ENCODE data around the gene TRHDE. TPM values are rescaled to one million over a fixed set of nuclear protein-coding genes. Genes with fewer than 3 reads are reported as not detected.
A peak's percentile ranks its signal among the peaks of the same experiment; 100 is the strongest.

The TRHDE gene
- total RNA-seq, 2 donors from 2014 or later, result 3.7 to 6.2 TPM

DNA sequence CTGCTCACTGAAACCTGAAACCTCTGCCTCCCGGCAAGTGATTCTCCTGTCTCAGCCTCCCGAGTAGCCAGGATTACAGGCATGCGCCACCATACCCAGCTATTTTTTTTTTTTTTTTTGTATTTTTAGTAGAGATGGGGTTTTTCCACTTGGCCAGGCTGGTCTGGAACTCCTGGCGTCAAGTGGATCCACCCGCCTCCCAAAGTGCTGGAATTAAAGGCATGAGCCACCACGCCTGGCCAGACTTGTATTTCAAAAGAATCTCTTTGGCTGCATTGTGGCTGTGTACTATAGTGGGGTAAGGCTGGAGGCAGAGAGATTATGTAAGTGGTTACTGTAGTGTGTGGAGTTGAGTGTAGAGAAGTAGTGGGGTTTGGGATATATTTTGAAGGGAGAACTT lies 35.1 kb downstream of the TRHDE start:
- DNase-seq, result no peak

GRCh38 chr12:72311946-72312345 lies 39.8 kb downstream of the TRHDE start:
- DNase-seq (no peak), ATAC-seq (no peak)
- intact Hi-C loops (cut with DNase I), result no loop called here

More for the DNA sequence above, 35.1 kb downstream of the TRHDE start:
- intact Hi-C loops (cut with DNase I), result no loop called here
- ATAC-seq, result no peak

DNA sequence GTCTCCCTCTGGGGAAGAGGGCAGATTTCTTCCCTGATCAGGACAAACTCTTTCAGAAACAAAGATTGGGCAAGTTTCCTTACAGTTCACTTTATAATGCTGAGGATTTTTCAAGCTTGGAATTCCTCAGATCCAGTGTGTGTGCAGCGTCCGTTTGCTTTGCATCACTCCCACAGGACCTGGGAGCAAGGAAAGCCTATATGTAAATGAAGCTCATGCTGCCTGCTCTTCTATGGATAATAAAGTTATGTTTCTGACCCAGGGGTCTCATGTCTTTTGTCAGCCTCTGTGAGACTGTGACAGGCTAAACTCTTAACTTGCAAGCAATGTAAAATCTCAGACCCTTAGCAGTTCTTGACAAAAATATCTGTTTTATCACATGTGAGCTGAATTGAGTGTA lies 41.6 kb downstream of the TRHDE start:
- ATAC-seq, result no peak
- no peak for DNase-seq
- intact Hi-C loops (cut with DNase I), result no loop called here

GRCh38 chr12:72315858-72316257 lies 43.7 kb downstream of the TRHDE start:
- intact Hi-C loops (cut with DNase I), result no loop called here
- DNase-seq (no peak), ATAC-seq (no peak)

GRCh38 chr12:72318341-72318740 lies 46.2 kb downstream of the TRHDE start:
- DNase-seq (no peak), ATAC-seq (no peak)
- intact Hi-C loops (cut with DNase I), result no loop called here

GRCh38 chr12:72323881-72324280 lies 51.7 kb downstream of the TRHDE start:
- intact Hi-C loops (cut with DNase I), result no loop called here
- no peak for DNase-seq
- ATAC-seq, result no peak

DNA sequence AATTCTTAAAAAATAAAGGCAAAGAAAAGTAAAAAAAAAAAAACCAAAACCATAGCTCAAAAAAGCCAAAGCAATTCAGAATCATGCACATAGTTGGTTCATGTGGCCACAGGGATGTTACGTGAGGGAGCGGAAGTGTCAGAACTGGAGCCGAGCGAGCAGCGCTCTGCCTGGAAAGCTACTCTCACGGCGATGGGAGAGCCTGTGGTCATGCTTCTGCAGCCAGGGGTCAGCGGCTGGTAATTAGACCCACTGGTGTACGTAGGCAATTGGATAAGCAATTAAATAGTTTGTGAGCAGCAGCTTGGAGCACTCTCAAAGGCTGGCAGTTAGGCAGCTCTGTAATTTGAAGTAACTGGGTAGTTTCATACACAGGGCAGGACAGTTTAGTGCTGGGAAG lies 58.1 kb downstream of the TRHDE start:
- no peak for DNase-seq
- no peak for ATAC-seq
- intact Hi-C loops (cut with DNase I), result no loop called here

GRCh38 chr12:72330784-72331183 lies 58.6 kb downstream of the TRHDE start:
- intact Hi-C loops (cut with DNase I), result no loop called here
- DNase-seq (no peak), ATAC-seq (no peak)

DNA sequence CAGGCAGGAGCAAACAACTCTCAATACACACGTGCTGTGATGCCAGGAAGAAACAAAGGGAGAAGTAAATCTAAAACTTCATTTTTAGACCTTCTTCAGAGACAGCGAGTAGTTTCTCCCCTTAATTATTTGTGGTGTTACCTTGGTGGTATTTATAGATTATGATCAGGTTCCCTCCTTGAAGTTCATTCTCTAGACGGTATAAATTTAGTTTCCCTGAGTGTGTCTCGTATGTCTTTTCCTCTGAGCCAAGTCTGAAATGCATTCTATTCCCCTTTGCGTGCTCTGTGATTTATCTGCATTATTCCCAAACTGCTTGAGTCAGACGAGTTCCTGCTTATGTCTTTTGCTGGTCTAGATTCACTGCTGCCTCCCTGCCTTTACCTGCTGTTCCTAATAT lies 65.2 kb downstream of the TRHDE start:
- intact Hi-C loops (cut with DNase I), result no loop called here
- ATAC-seq, result no peak
- no peak for DNase-seq

DNA sequence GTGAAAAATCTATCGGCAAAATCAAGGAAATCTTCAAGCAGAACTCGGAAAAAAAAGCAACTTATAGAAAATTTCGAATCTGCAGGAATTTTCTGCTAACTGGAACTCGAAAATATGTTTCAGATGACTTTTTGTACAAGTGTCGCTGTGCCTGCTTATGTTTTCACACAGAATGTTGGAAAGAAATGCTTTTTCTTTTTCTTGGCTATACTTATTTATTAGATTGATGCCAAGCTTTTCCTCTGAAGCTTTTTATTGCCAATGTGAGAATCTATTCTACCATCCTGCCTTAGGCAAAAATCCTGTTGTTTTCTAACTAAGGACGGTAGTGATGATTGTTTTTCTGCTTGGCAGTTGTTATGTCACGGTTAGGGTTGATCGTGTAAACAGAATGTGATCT lies 65.8 kb downstream of the TRHDE start:
- DNase-seq (no peak), ATAC-seq (no peak)
- intact Hi-C loops (cut with DNase I), result no loop called here

DNA sequence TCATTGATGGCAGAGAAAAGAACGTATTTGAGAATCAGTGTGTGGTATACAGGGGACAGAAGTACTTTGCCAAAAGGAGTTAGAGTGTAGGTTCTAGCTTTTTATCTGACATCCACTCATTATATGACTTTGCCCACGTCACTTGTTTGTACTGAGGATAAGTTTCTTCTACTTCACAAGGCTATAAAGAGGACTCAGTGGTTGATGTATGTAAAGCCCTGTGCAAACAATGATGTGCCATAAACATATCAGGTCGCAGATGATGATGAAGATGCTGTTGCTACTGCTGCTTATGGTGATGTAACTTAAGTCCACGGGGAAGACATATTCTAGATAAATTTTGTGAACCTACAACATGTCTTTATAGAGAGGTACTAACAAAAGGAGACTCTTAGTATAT lies 66.3 kb downstream of the TRHDE start:
- no peak for DNase-seq
- no peak for ATAC-seq
- intact Hi-C loops (cut with DNase I), result no loop called here

DNA sequence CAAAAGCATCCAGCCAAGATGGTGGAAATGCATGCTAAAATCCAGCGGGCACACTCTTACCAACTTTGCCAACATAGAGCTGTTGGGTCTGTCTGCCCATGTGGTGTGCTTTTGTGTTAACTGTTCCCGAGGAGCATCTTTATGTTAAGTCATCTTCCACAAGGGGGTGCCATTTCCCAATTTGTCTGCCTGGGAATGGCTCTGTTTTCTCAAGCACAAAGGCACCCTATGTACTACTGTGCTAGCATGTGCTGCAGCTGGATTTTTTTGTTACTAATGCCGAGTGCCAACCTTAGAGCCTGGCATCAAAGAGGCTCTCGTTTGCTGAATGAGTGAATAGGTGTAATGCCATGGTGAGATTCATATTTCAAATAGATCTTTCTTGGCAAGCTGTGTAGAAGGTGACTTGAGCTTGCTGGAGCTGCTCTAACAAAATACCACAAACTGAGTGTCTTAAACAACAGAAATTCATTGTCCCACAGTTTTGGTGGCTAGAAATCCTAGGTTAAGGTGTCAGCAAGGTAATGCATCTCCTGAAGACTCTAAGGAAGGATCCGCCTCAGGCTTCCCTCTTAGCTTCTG lies 74.3 kb downstream of the TRHDE start:
- intact Hi-C loops (cut with DNase I), result no loop called here
- DNase-seq, result peak; percentile 26
- ATAC-seq, result peak; percentile 68 to 70

DNA sequence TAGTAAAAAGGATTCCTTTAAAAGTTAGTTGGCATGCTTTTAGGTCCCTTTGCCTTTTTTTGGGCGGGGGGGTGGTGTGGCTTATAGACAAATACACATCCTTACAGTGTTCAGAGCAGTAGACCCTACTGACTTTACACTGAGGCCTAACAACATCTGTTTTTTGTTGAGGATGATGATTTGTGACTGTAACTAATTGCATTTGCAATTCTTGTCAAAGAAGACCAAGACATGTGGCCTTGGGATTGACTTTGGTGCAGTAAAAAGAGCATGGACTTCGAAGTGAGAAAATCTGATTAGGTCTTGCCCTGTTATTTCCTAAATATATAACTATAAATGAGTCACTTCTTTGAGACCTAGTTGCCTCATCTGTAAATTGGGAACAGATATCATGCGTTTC lies 77.3 kb downstream of the TRHDE start:
- intact Hi-C loops (cut with DNase I), result no loop called here

GRCh38 chr12:72359416-72359815 lies 87.2 kb downstream of the TRHDE start:
- intact Hi-C loops (cut with DNase I), result no loop called here
- DNase-seq (no peak), ATAC-seq (no peak)

More for the DNA sequence above, 77.3 kb downstream of the TRHDE start:
- ATAC-seq (no peak), DNase-seq (no peak)

GRCh38 chr12:72365151-72365550 lies 93.0 kb downstream of the TRHDE start:
- intact Hi-C loops (cut with DNase I), result no loop called here
- no peak for ATAC-seq
- no peak for DNase-seq

- no peak for ATAC-seq
- intact Hi-C loops (cut with DNase I), result no loop called here
- no peak for DNase-seq
Observed at GRCh38 chr12:72366255-72366654, 94.1 kb downstream of the TRHDE start.

DNA sequence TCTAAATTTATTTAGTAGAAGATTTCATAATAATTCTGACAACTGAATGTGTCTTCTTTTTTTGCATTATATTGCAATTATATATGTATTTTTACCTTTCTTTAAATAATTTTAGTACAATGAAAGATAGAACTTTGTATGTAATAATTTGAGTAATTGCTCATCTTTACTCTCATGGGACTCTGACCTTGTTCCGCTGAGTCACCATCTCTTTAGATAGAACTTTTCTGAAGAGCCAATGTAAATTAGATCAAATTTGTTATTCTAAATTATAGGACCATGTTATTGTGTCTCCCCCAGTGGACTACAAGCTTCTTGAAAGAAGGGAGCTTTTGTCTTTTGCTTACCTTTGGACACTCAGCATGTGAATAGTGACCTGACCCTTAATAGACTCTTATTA lies 96.1 kb downstream of the TRHDE start:
- ATAC-seq (no peak), DNase-seq (no peak)
- intact Hi-C loops (cut with DNase I), result no loop called here

- intact Hi-C loops (cut with DNase I), result no loop called here
- DNase-seq, result no peak
- ATAC-seq, result no peak
Observed at GRCh38 chr12:72368719-72369422, 96.7 kb downstream of the TRHDE start.

DNA sequence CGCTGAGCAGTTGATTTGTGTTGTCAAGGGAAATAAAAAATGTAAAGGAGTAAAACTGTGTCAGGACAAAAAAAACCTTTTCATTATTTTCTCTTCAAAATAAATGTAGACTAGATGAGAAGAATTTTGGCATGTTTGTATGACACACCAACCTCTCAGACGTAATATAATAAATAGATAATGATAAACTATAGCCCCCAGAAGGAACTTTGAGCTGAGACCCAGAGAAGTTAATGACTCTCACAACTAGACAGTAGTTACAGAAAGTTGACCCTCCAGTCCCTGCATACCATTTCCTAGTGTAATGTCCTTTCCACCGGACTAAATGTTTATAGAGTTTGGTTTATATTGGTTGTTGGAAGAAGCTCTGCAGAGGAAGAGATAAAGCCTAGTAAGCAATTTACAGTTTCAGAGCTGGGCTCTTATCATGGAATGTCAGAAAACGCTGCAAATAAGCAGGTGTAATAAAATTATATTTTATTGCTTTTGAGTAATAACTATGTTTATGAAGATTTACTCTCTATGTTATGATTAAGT lies 97.3 kb downstream of the TRHDE start:
- no peak for DNase-seq
- intact Hi-C loops (cut with DNase I), result no loop called here
- ATAC-seq, result no peak

DNA sequence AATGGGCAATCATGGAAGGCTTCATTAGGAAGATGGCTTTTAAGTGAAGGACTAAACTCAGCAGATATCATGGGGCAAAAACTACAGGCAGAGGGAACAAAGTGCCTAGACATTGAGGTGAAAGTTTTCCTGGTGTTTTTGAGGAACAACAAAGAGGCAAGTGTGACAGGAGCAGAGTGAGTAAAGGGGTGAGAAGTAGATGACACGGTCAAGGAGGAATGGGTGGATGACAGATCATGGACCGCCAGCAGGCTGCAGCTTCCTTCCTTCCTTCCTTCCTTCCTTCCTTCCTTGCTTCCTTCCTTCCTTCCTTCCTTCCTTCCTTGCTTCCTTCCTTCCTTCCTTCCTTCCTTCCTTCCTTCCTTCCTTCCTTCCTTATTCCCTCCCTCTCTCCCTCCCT lies 108.3 kb downstream of the TRHDE start:
- ATAC-seq (no peak), DNase-seq (no peak)
- intact Hi-C loops (cut with DNase I), result no loop called here

- intact Hi-C loops (cut with DNase I), result no loop called here
- ATAC-seq (no peak), DNase-seq (no peak)
Observed at GRCh38 chr12:72388322-72388721, 116.2 kb downstream of the TRHDE start.

All from left cardiac atrium (tissue), 4 donors.